PC-9 (cell line): ENCODE results near the gene CISTR.

Source experiments
- EZH2 ChIP-seq: fragments of 200-600 bp; sonication (generic); IDR thresholded peaks from 2 replicates; pipeline ENCODE4 v1.8.0; 2017; ENCODE audit warnings: antibody characterized with exemption, low read depth
- TF ChIP-seq, protein P1 (sequence below): fragments of 200-600 bp; sonication (generic); conservative IDR thresholded peaks from 2 replicates; pipeline ENCODE4 v1.6.1; 2017; ENCODE audit warnings: mixed run types, antibody characterized with exemption, mild to moderate bottlenecking, moderate library complexity

GRCh38 chr12:53764615-53765014 lies 12.8 kb upstream of the CISTR start:
- TF ChIP-seq, protein P1, sequence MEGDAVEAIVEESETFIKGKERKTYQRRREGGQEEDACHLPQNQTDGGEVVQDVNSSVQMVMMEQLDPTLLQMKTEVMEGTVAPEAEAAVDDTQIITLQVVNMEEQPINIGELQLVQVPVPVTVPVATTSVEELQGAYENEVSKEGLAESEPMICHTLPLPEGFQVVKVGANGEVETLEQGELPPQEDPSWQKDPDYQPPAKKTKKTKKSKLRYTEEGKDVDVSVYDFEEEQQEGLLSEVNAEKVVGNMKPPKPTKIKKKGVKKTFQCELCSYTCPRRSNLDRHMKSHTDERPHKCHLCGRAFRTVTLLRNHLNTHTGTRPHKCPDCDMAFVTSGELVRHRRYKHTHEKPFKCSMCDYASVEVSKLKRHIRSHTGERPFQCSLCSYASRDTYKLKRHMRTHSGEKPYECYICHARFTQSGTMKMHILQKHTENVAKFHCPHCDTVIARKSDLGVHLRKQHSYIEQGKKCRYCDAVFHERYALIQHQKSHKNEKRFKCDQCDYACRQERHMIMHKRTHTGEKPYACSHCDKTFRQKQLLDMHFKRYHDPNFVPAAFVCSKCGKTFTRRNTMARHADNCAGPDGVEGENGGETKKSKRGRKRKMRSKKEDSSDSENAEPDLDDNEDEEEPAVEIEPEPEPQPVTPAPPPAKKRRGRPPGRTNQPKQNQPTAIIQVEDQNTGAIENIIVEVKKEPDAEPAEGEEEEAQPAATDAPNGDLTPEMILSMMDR: no peak
- no peak for TF ChIP-seq EZH2
